Measurements from ENCODE around the gene UPB1.
"Not testable (repeated sequence)": the region's sequence is repeated elsewhere in the genome, so short reads cannot be mapped to it uniquely, and the experiment has no call there.

UPB1 gene

GRCh38 chr22:24535348-24535747 lies 40.2 kb downstream of the UPB1 start:
- no peak for DNase-seq (ENCODE audit: low read depth)

DNA sequence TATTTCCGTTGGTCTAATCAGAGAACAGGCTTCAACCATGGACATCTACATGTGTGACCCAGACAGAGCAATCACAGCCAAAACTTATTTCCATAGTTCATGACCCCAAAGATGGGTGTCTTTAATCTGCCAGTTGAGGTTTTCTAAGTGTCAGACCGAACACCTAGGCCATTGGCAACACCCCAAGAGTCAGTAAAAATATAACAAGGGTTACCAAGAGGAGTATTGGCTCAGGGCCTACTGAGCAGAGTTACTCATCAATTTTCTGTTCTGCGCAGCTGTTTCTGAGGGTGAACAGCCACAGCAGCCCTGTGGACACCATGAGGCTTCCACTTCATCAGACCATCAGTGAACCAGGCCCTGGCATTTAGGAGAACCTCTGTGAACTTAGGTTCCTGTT lies 41.0 kb downstream of the UPB1 start:
- DNase-seq (ENCODE audit: low read depth): no peak

GRCh38 chr22:24540470-24540869 lies 45.3 kb downstream of the UPB1 start:
- DNase-seq (ENCODE audit: low read depth): no peak

DNA sequence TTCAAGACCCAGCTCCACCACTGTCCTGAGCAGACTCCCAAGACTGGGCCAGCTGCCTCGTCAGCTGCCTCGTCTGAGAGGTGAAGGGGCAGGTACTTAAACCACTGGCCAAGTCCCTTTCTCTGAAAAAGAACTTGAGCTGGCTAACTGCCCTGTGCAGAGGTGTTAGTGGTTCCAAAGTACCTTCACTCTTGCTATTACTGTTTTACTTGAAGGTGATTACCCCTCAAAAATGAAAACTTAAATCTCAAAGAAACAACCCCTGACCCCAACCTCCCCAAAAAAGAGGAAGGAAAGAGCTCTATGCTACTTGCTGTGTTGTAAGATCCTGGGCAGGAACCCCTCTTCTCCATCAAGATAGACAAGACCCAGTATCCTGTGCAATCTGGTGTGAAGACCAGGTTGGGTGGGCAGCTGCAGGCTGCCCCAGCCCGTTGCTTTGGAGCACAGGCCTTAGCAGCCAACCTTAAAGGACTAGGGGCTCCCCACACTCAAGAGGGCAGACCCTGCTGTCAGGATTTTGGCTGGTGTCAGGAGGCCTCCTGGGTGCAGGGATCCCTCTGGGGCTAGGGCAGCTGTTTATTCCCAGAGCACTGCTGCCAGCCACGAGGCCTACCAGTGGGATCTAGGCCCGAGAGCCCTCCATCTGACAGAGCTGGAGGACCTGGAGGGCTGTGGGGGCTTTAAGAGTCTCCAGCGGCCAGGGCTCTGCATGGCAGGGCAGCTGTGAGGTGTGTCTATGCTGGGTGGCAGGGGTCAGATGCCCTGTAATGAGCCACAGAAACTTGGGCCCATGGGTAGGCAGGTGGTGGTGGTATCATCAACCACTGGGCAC lies 46.8 kb downstream of the UPB1 start:
- no peak for DNase-seq (ENCODE audit: low read depth)

DNA sequence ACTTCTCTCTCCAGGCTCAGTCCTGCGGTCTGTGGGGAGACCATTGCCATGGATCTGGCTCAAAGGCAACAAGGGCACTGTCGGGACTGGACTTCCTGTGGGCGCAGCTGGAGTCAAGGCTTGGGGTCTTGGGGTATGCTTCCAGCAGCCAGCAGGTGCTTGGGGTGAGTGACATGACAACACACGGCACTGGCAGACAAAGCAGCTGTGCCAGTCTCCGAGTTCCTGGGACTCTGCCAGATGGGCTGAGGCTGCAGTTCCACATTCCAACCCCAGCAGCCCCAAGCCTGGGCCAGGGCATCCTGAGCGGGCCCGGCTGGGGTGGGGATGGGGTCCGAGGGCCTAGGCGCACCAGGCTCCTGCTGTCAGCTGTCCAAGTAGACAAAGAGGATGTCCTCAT lies 47.5 kb downstream of the UPB1 start:
- DNase-seq (ENCODE audit: low read depth): no peak

DNA sequence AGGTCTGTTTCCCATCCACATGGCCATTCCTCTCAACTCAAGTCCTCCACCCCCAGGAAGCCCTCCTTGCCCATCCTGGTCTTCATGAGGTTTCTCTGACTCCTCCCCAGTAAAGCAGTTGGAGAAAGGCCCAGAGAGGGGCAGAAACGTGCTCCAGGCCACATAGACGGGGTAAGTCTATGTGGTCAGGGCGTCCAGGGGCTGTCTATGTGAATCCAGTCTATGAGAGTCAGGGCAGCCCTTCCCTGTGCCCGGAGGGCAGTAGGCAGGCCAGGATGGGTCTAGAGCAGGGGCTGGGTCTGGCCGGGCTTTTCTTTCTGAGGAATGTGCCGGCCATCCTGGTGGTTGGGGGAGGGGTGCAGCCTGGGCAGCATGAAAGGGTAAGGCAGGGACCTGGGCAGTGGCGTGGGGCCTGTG lies 48.1 kb downstream of the UPB1 start:
- DNase-seq (ENCODE audit: low read depth): no peak

DNA sequence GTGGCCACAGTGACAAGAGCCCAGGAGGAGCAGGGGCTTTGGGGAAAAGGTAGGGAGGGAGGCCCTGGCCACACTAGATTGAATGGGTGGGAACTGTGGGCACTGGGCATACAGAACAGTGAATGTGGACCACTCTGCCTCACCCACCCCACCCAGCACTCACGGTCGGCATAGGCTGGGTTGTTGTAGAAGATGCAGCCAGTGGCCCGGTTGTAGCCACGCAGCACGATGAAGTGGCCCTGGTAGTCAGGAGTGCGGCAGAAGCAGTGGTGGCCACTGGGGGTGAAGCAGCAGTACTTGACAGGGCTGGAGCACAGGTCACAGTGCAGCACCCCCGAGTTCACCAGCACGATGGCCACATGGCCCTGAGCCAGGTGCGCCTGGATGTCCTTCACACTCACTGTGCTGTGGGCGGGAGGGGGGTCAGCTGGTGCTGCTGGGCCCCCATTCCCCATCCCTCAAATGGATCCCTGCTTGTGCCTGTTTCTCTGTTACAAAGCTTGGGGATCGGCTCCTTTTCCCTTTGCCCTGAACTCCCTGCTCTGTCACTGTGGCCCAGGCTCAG lies 48.6 kb downstream of the UPB1 start:
- no peak for DNase-seq (ENCODE audit: low read depth)

- DNase-seq (ENCODE audit: low read depth): no peak
These were observed 53.7 kb downstream of the UPB1 start for GRCh38 chr22:24548812-24549211.

DNA sequence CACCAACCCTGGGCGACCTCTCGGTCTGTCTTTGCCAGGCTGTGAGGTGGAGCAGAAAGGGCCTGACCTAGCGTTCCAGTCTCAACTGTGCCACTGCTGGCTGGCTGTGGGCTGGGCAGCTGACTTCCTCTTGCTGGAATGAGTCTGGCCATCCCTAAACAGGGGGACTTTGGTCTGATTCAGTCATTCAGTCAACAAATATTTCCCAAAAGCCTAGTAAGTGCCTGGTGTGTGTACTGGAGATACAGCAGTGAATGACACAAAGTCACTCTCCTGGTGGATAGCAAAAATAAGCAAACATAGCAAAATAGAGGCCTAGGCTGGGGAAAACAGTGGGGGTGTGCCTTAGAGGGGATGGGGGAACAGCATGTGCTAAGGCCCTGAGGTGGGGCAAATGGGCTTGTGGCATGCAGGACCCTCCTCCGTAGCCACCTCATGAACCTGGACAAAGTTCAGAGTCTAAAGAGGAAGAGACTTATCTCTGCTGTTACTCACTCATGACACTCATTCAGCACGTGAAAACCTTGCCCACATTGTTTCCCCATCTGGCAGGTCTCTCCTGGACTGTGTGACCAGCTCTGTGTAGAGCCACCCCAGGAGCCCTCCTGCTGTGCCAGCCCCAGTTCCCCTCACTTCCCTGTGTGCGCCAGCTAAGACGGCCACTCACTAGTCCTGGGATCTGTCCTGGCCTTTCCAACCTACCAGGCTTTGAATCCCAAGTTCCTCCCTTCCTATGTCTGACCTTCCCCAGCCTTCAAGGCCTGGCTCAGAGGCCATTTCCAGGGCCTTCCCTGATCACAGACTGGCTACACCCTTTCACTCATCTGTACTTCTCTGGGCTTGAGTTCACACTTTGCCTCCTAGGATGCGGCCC lies 55.1 kb downstream of the UPB1 start:
- DNase-seq (ENCODE audit: low read depth): no peak

DNA sequence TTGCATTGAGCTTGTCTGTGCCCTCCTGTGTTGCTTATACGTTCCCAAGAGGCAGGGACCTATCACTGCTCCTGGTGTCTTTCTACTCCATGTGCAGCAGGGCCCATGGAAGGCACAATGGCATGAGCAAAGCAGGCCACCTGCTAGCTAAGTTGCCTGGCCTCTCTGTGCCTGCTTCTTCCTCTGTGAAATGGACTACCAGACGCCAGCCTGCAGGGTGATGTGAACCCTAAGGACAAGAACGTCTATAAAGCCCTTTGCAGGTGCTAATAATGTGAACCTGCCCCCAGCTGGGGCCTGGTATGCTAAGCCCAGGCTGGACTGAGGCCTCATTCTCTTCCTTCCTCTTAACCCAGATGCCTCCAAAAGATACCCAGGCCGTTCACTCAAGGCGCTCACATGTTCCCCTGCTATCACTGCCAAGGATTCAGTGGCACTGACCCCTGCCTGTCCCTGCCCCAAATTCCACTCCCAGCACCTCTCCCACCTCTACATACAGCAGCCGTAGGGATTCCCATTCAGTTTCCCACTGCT lies 55.8 kb downstream of the UPB1 start:
- no peak for DNase-seq (ENCODE audit: low read depth)

GRCh38 chr22:24552503-24553286 lies 57.6 kb downstream of the UPB1 start:
- DNase-seq (ENCODE audit: low read depth): not testable (repeated sequence)

DNA sequence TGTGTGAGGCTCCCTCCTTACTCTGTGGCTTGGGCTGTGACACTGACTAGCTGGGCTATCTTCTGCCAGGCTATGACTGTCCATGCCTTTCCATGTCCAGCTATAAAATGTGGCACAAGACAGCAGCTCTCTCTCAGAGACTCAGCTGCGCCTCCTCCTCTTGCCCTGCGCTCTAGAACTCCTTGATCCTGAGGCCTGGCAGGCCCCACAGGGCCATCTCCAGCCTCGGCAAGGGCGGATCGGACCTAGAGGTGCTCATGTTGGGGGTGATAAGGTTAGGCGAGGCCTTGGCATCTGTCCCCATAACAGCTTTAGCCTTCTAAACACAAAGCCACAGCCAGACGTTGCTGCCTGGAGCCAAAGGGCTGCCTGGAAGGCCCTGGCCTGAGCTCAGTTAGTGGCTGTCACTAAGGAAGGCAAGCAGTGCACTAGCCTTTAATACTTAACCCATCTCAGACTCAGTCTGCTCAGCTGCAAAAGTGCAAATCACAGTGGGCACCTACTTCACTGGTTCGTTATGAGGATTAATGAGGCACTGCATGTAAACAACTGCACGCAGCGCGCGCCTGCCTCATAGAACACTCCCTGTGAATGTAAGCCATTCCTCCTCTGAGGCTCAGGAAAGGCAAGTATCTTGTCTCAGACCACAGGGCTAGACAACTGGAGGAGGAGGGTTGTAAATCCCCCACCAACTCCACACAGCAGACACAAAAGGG lies 58.6 kb downstream of the UPB1 start:
- no peak for DNase-seq (ENCODE audit: low read depth)

- DNase-seq (ENCODE audit: low read depth): no peak
These were observed 59.4 kb downstream of the UPB1 start, which contains the start of gene GUCD1 for GRCh38 chr22:24554313-24555164. Gene GUCD1, minus strand, starts transcription at chr22:24555138. Its CDS starts 147 bp downstream, at chr22:24554991.

- DNase-seq (ENCODE audit: low read depth): peak; percentile 92
These were observed 60.3 kb downstream of the UPB1 start, which contains the start of gene SNRPD3 for GRCh38 chr22:24555165-24556039. Gene SNRPD3, plus strand, starts transcription at chr22:24555999. Its CDS starts 1,676 bp downstream, at chr22:24557675.

GRCh38 chr22:24559471-24559870 lies 64.3 kb downstream of the UPB1 start:
- no peak for DNase-seq (ENCODE audit: low read depth)

DNA sequence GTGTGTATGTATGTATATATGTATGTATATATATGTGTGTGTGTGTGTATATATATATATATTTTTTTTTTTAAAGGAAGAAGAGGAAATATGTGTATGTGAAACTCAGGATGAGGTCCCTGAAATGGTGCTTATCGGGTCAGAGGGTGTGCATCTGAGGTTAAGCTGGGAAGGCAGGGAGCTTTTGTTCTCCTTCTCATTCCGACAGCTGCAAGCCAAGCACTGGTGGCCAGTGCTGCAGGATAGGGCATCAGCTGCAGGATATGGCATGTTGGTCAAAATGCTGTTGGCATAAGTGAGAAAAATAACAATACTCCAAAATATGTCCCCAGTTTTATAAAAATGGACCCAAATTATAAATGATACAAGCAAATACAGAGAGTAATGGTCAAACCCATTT lies 68.1 kb downstream of the UPB1 start:
- DNase-seq (ENCODE audit: low read depth): no peak

DNA sequence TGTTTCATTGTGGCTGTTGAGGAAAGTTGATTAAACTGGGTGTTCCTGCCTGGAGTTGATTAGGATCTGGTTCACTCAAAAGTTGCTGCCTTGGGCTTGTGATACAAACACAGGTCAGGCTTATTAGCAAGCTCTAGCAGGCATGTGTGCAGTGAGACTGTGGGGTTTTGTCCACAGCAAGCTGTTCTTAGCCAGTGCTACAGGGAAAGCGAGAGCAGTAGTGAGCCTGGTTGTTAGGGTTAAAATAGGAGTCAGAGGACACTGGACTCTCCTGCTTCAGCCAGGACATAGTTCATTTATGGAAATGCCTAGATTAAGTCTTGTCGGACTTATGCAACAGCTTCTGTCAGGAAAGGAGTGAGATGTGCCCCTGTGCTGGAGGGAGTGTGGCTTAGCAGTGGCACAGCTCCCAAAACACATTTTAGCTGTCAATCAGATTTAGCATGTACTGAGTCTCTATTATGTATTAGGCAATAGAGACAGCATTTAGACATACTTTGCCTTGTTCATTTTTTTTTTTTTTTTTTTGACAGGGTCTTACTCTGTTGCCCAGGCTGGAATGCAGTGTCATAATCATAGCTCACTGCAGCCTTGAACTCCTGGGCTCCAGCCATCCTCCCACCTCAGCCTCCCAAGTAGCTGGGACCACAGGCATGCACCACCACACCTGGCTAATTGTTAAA lies 69.4 kb downstream of the UPB1 start:
- no peak for DNase-seq (ENCODE audit: low read depth)

GRCh38 chr22:24565077-24565476 lies 69.9 kb downstream of the UPB1 start:
- no peak for DNase-seq (ENCODE audit: low read depth)

Measured in non-pigmented ciliary epithelial cell (primary cell).